Activated CD8-positive, alpha-beta memory T cell treated with anti-CD3 and anti-CD28 coated beads for 24 hours (primary cell): ENCODE measurements around the gene CATSPER2.
"Not testable (repeated sequence)": the region's sequence is repeated elsewhere in the genome, so short reads cannot be mapped to it uniquely, and the experiment has no call there.

ENCODE experiments used
- DNase-seq: peaks from one replicate; pipeline ENCODE4 v3.0.0-alpha.2; 2020

Gene CATSPER2

GRCh38 chr15:43648649-43649429, at the start of gene CATSPER2:
TSS of gene CATSPER2 (minus strand) at chr15:43648844. CDS start at chr15:43648061, 783 bp downstream.
- no peak for DNase-seq

- DNase-seq = not testable (repeated sequence)
Observed at GRCh38 chr15:43693148-43694022, 44.7 kb upstream of the CATSPER2 start, which contains the start of gene CKMT1A. TSS of gene CKMT1A (plus strand) at chr15:43693859. CDS start at chr15:43694051, 192 bp downstream.

- not testable (repeated sequence) for DNase-seq
Observed at GRCh38 chr15:43692679-43693078, 44.0 kb upstream of the CATSPER2 start.

GRCh38 chr15:43689604-43690301, 41.1 kb upstream of the CATSPER2 start:
- not testable (repeated sequence) for DNase-seq

- not testable (repeated sequence) for DNase-seq
Observed at GRCh38 chr15:43674175-43674574, 25.5 kb upstream of the CATSPER2 start.

- DNase-seq = not testable (repeated sequence)
Observed at GRCh38 chr15:43666177-43666576, 17.5 kb upstream of the CATSPER2 start.

- DNase-seq = not testable (repeated sequence)
Observed at GRCh38 chr15:43663333-43663732, 14.7 kb upstream of the CATSPER2 start.

GRCh38 chr15:43662293-43662692, 13.6 kb upstream of the CATSPER2 start:
- DNase-seq = not testable (repeated sequence)

GRCh38 chr15:43659727-43660126, 11.1 kb upstream of the CATSPER2 start:
- DNase-seq = not testable (repeated sequence)

- not testable (repeated sequence) for DNase-seq
Observed at GRCh38 chr15:43649430-43649926, 834 bp upstream of the CATSPER2 start.

- DNase-seq = not testable (repeated sequence)
Observed at GRCh38 chr15:43638464-43639204, 10.0 kb downstream of the CATSPER2 start.

- not testable (repeated sequence) for DNase-seq
Observed at GRCh38 chr15:43626937-43627336, 21.7 kb downstream of the CATSPER2 start.

GRCh38 chr15:43625106-43625505, 23.5 kb downstream of the CATSPER2 start:
- DNase-seq = no peak

- DNase-seq = not testable (repeated sequence)
Observed at GRCh38 chr15:43622068-43622799, 26.4 kb downstream of the CATSPER2 start.

GRCh38 chr15:43618700-43619099, 29.9 kb downstream of the CATSPER2 start, which contains the start of gene STRC:
TSS of gene STRC (minus strand) at chr15:43618800. CDS start at chr15:43618722, 78 bp downstream.
- DNase-seq = not testable (repeated sequence)

- not testable (repeated sequence) for DNase-seq
Observed at GRCh38 chr15:43617750-43618149, 30.9 kb downstream of the CATSPER2 start.

- not testable (repeated sequence) for DNase-seq
Observed at GRCh38 chr15:43602233-43602632, 46.4 kb downstream of the CATSPER2 start.

GRCh38 chr15:43600200-43600599, 48.4 kb downstream of the CATSPER2 start:
- not testable (repeated sequence) for DNase-seq

- not testable (repeated sequence) for DNase-seq
Observed at GRCh38 chr15:43599131-43599530, 49.5 kb downstream of the CATSPER2 start.

GRCh38 chr15:43593328-43594190, 55.1 kb downstream of the CATSPER2 start, which contains the start of gene CKMT1B:
TSS of gene CKMT1B (plus strand) at chr15:43594027. CDS start at chr15:43594219, 192 bp downstream.
- not testable (repeated sequence) for DNase-seq
